HAP-1 (cell line): ENCODE results near the gene SFI1.
"Not testable (repeated sequence)": the region's sequence is repeated elsewhere in the genome, so short reads cannot be mapped to it uniquely, and the experiment has no call there.

ENCODE experiments used
- DNase-seq, 2 experiments: peaks; one replicate each; pipeline ENCODE4 v3.0.0-alpha.2; 2016 to 2020; ENCODE audit warnings: low spot score in 2 of 2
- H3K27me3 ChIP-seq: fragments of 250-450 bp; sonication (Bioruptor Pico); 2 replicates; pipeline ENCODE4 v1.5.1; 2020; ENCODE audit warnings: low read depth, mild to moderate bottlenecking, moderate library complexity
- H3K36me3 ChIP-seq: fragments of 250-450 bp; sonication (Bioruptor Pico); replicated peaks from 2 replicates; pipeline ENCODE4 v1.5.1; 2020; ENCODE audit warnings: mild to moderate bottlenecking
- H3K4me1 ChIP-seq: fragments of 250-450 bp; sonication (Bioruptor Pico); 2 replicates; pipeline ENCODE4 v1.5.1; 2020; ENCODE audit warnings: mild to moderate bottlenecking
- H3K4me3 ChIP-seq: fragments of 250-450 bp; sonication (Bioruptor Pico); 2 replicates; pipeline ENCODE4 v1.5.1; 2020; ENCODE audit warnings: mild to moderate bottlenecking, moderate library complexity
- H3K9me3 ChIP-seq: fragments of 250-450 bp; sonication (Bioruptor Pico); 2 replicates; pipeline ENCODE4 v1.5.1; 2020; ENCODE audit warnings: mild to moderate bottlenecking, moderate library complexity
- in situ Hi-C: fragments of 300-500 bp; cut with MboI; formaldehyde crosslinking; loops from 3 replicates; pipeline ENCODE4 v1.14.3; 2020; ENCODE audit warnings: low sequenced_read_pairs, inconsistent platforms, mixed read lengths

The SFI1 gene

GRCh38 chr22:31647066-31647465 is 150.7 kb downstream of the SFI1 start:
- Histone ChIP-seq H3K9me3 (no peaks in the 10 kb centered on the region), H3K27me3 (no peaks in the 10 kb centered on the region), H3K4me3 (no peak overlapping the region), H3K36me3 (peaks cover 10% of the 10 kb centered on the region), H3K4me1 (peaks cover 23% of the 10 kb centered on the region)
- in situ Hi-C loops: no loop called here
- no peak for DNase-seq

GRCh38 chr22:31647523-31648320 is 151.4 kb downstream of the SFI1 start:
- H3K9me3 ChIP-seq: no peaks in the 10 kb centered on the region
- H3K27me3 ChIP-seq: no peaks in the 10 kb centered on the region
- in situ Hi-C loops: no loop called here
- DNase-seq: peak; percentile 51 to 82
- H3K4me1 ChIP-seq: peaks cover 23% of the 10 kb centered on the region
- peaks cover 10% of the 10 kb centered on the region for H3K36me3 ChIP-seq
- no peak overlapping the region for H3K4me3 ChIP-seq

GRCh38 chr22:31650391-31650790 is 154.1 kb downstream of the SFI1 start:
- in situ Hi-C loops: no loop called here
- no peak for DNase-seq
- Histone ChIP-seq H3K27me3 (no peaks in the 10 kb centered on the region), H3K9me3 (no peaks in the 10 kb centered on the region), H3K36me3 (peaks cover 10% of the 10 kb centered on the region), H3K4me3 (no peak overlapping the region), H3K4me1 (peaks cover 35% of the 10 kb centered on the region)

GRCh38 chr22:31651664-31652063 is 155.3 kb downstream of the SFI1 start:
- Histone ChIP-seq H3K27me3 (no peaks in the 10 kb centered on the region), H3K4me1 (peaks cover 35% of the 10 kb centered on the region), H3K36me3 (peaks cover 10% of the 10 kb centered on the region), H3K4me3 (no peak overlapping the region), H3K9me3 (no peaks in the 10 kb centered on the region)
- in situ Hi-C loops: no loop called here
- DNase-seq: no peak

GRCh38 chr22:31652088-31652487 is 155.8 kb downstream of the SFI1 start:
- no peak for DNase-seq
- Histone ChIP-seq H3K4me1 (peaks cover 31% of the 10 kb centered on the region), H3K36me3 (peaks cover 6% of the 10 kb centered on the region), H3K27me3 (no peaks in the 10 kb centered on the region), H3K9me3 (no peaks in the 10 kb centered on the region), H3K4me3 (no peak overlapping the region)
- in situ Hi-C loops: no loop called here

- in situ Hi-C loops: no loop called here
- Histone ChIP-seq H3K4me3 (no peak overlapping the region), H3K36me3 (peaks cover 5% of the 10 kb centered on the region; the same call in 1 of the 2 replicates), H3K4me1 (peaks cover 22% of the 10 kb centered on the region), H3K27me3 (no peaks in the 10 kb centered on the region), H3K9me3 (no peaks in the 10 kb centered on the region)
- peak; percentile 36 to 48 for DNase-seq
Measured at GRCh38 chr22:31652911-31653684, 156.8 kb downstream of the SFI1 start.

GRCh38 chr22:31653944-31654343 is 157.6 kb downstream of the SFI1 start:
- no peaks in the 10 kb centered on the region for H3K9me3 ChIP-seq
- DNase-seq: no peak
- in situ Hi-C loops: no loop called here
- H3K36me3 ChIP-seq: peaks cover 4% of the 10 kb centered on the region; the same call in 1 of the 2 replicates
- no peaks in the 10 kb centered on the region for H3K27me3 ChIP-seq
- peaks cover 20% of the 10 kb centered on the region for H3K4me1 ChIP-seq
- no peak overlapping the region for H3K4me3 ChIP-seq

- in situ Hi-C loops: no loop called here
- no peaks in the 10 kb centered on the region for H3K27me3 ChIP-seq
- H3K4me3 ChIP-seq: no peak overlapping the region
- peaks cover 17% of the 10 kb centered on the region for H3K4me1 ChIP-seq
- no peaks in the 10 kb centered on the region for H3K36me3 ChIP-seq
- DNase-seq: no peak
- H3K9me3 ChIP-seq: no peaks in the 10 kb centered on the region
Measured at GRCh38 chr22:31654408-31654807, 158.1 kb downstream of the SFI1 start.

- in situ Hi-C loops: no loop called here
- no peaks in the 10 kb centered on the region for H3K9me3 ChIP-seq
- no peaks in the 10 kb centered on the region for H3K27me3 ChIP-seq
- no peak overlapping the region for H3K4me3 ChIP-seq
- peaks cover 10% of the 10 kb centered on the region for H3K4me1 ChIP-seq
- no peak for DNase-seq
- no peaks in the 10 kb centered on the region for H3K36me3 ChIP-seq
Measured at GRCh38 chr22:31659246-31659645, 162.9 kb downstream of the SFI1 start.

- not testable (repeated sequence) for DNase-seq, H3K27me3 ChIP-seq, H3K9me3 ChIP-seq, H3K4me1 ChIP-seq, H3K36me3 ChIP-seq
- H3K4me3 ChIP-seq: peak overlapping the region; percentile 92
- in situ Hi-C loops: loop anchor here (5.0 kb wide), 1 partner anchor 306 kb away; no protein-coding TSS in a partner anchor
Measured at GRCh38 chr22:31660860-31661341, 164.6 kb downstream of the SFI1 start.

GRCh38 chr22:31661851-31662667 is 165.7 kb downstream of the SFI1 start, which contains the start of gene PISD:
PISD (minus strand) TSS chr22:31662215; CDS start chr22:31662208, 7 bp downstream.
- Histone ChIP-seq H3K36me3 (no peaks in the 10 kb centered on the region), H3K4me3 (peak within 1 kb of the TSS; percentile 92), H3K9me3 (no peaks in the 10 kb centered on the region), H3K4me1 (peaks cover 10% of the 10 kb centered on the region), H3K27me3 (no peaks in the 10 kb centered on the region)
- DNase-seq: peak; percentile 91 to 96
- in situ Hi-C loops: loop anchor here (5.0 kb wide), 1 partner anchor 305 kb away; no protein-coding TSS in a partner anchor

- Histone ChIP-seq H3K27me3 (no peaks in the 10 kb centered on the region), H3K9me3 (no peaks in the 10 kb centered on the region), H3K4me3 (peak overlapping the region; percentile 92), H3K36me3 (no peaks in the 10 kb centered on the region), H3K4me1 (peaks cover 10% of the 10 kb centered on the region)
- in situ Hi-C loops: loop anchor here (5.0 kb wide), 1 partner anchor 305 kb away; no protein-coding TSS in a partner anchor
- DNase-seq: no peak
Measured at GRCh38 chr22:31662668-31663037, 166.3 kb downstream of the SFI1 start.
